Psoas muscle (tissue), 8 donors: Measurements from ENCODE around the gene OR56A4. TPM values are rescaled to one million over a fixed set of nuclear protein-coding genes. Genes with fewer than 3 reads are reported as not detected.

Experiments used
- ATAC-seq, 4 donors: fragments of 200-7000 bp; cut with Tn5 transposase; one replicate each; pipeline ENCODE4 v1.9.1; 2020; ENCODE audit warnings: moderate library complexity in 3 of 4, mild to moderate bottlenecking in 2 of 4
- DNase-seq, 2 donors: peaks; one replicate each; pipeline ENCODE4 v3.0.0-alpha.2; 2020
- H3K27ac ChIP-seq: fragments of 200-600 bp; one replicate; pipeline ENCODE4 v1.8.0; 2022
- H3K27me3 ChIP-seq, 3 donors: fragments of 200-600 bp in 1 of 3; one replicate each; pipeline versions ENCODE4 v1.6.1 to v1.8.0; 2013 to 2022; ENCODE audit warnings: low read length in 2 of 3, mild to moderate bottlenecking in 2 of 3, moderate library complexity in 1 of 3; ENCODE audit not compliant: insufficient read depth in 3 of 3
- H3K36me3 ChIP-seq, 2 donors: fragments of 200-600 bp in 1 of 2; one replicate each; pipeline versions ENCODE4 v1.6.1 to v1.8.0; 2013 to 2022; ENCODE audit warnings: low read depth in 1 of 2, mild to moderate bottlenecking in 1 of 2, moderate library complexity in 1 of 2; ENCODE audit not compliant: insufficient read depth in 1 of 2
- H3K4me1 ChIP-seq: fragments of 200-600 bp; one replicate; pipeline ENCODE4 v1.8.0; 2022
- H3K4me3 ChIP-seq: fragments of 200-600 bp; one replicate; pipeline ENCODE4 v1.8.0; 2022; ENCODE audit warnings: mild to moderate bottlenecking
- H3K9me3 ChIP-seq: fragments of 200-600 bp; one replicate; pipeline ENCODE4 v1.8.0; 2022
- CTCF ChIP-seq: fragments of 200-600 bp; IDR thresholded peaks from one replicate; pipeline ENCODE4 v1.8.0; 2022; ENCODE audit warnings: antibody characterized with exemption
- WGBS, 3 donors: extraction: QIAGEN DNeasy Blood & Tissue Kit; methylation state at CpG; one replicate each; pipeline versions ENCODE4 v1.1.6 to v1.1.7; 2013; 5-methylcytosine and 5-hydroxymethylcytosine counted together
- intact Hi-C, 2 donors: fragments of 100-400 bp; cut with DNase I; formaldehyde crosslinking; loops; one replicate each; pipeline versions ENCODE4 v1.11.0 to v1.14.2; 2022
- polyA plus RNA-seq, 3 donors: library from polyadenylated mRNA; stranded (reverse); fragments of 200-250 nt; gene quantifications; one replicate each; pipeline ENCODE4 v1.2.3, GENCODE V29; 2013
- total RNA-seq, 4 donors: library from RNA; stranded (reverse); fragmentation: NEBNext Ultra II Directional in 2 of 4; extraction: Animal tissue kit (Norgen Biotek cat#: 25700) in 2 of 4; gene quantifications; one replicate each; pipeline versions ENCODE4 v1.2.1 to v1.2.4, GENCODE V29; 2021 to 2023
- donor health status: healthy with polysubstance abuse.
- donor health status: DM: no; HTN: no; CAD: no; lungs with moderate emphysema.
- donor health status: Bipolar disorder and iron deficiency.
- donor health status: healthy.
- donor health status: DM: yes; HTN: yes; CAD: no.
- donor health status: DM: no; HTN: no; CAD: no.
- donor health status: DM: no; HTN: no; CAD: no.
- donor health status: DM: yes; HTN: yes; CAD: no.

The OR56A4 gene
- total and polyA plus RNA-seq, 7 donors: not detected

- peaks cover 0 to 20% (median 0%) of the 10 kb centered on the region in 3 donors for H3K27me3 ChIP-seq
- H3K4me1 ChIP-seq: no peaks in the 10 kb centered on the region
- no peak within 1 kb of the TSS for H3K4me3 ChIP-seq
- no peaks in the 10 kb centered on the region for H3K9me3 ChIP-seq
- no peak for TF ChIP-seq CTCF
- H3K36me3 ChIP-seq: no peaks in the 10 kb centered on the region
- DNase-seq (no peak), ATAC-seq (no peak)
- intact Hi-C loops: no loop called here
- WGBS, 3 donors: 83 to 97% (median 84%) methylated on average over 1 of the region's 1 CpG
- H3K27ac ChIP-seq: no peak within 1 kb of the TSS
Measured at GRCh38 chr11:6030708-6031405, 24.1 kb upstream of the OR56A4 start, which contains the start of gene OR56A1. TSS of gene OR56A1 (minus strand) at chr11:6030758. CDS start at chr11:6027692, 3,066 bp downstream.

GRCh38 chr11:6027501-6027900 lies 20.8 kb upstream of the OR56A4 start:
- DNase-seq: no peak
- TF ChIP-seq CTCF: no peak
- Histone ChIP-seq H3K36me3 (no peaks in the 10 kb centered on the region), H3K27ac (no peak overlapping the region), H3K4me1 (no peaks in the 10 kb centered on the region), H3K4me3 (no peak overlapping the region), H3K27me3 (peaks cover 0 to 13% (median 0%) of the 10 kb centered on the region in 3 donors), H3K9me3 (no peaks in the 10 kb centered on the region)
- 68 to 82% (median 77%) methylated on average over 1 of the region's 1 CpG for WGBS, 3 donors
- ATAC-seq: no peak
- intact Hi-C loops: no loop called here

GRCh38 chr11:6025056-6025455 lies 18.3 kb upstream of the OR56A4 start:
- 68 to 78% (median 73%) methylated on average over 2 of the region's 2 CpGs for WGBS, 3 donors
- no peaks in the 10 kb centered on the region for H3K36me3 ChIP-seq
- peaks cover 0 to 4% (median 0%) of the 10 kb centered on the region in 3 donors for H3K27me3 ChIP-seq
- no peak overlapping the region for H3K4me3 ChIP-seq
- ATAC-seq (no peak), DNase-seq (no peak)
- no peaks in the 10 kb centered on the region for H3K4me1 ChIP-seq
- intact Hi-C loops: loop anchor here in 1 of 2 donors (2.0 kb wide), 1 partner anchor 290 kb away; no protein-coding TSS in a partner anchor
- H3K27ac ChIP-seq: no peak overlapping the region
- H3K9me3 ChIP-seq: no peaks in the 10 kb centered on the region
- TF ChIP-seq CTCF: no peak

- intact Hi-C loops: loop anchor here (5.0 kb wide), 1 partner anchor 329 kb away; no protein-coding TSS in a partner anchor
Measured at GRCh38 chr11:6022956-6023355, 16.2 kb upstream of the OR56A4 start.

More at GRCh38 chr11:6022956-6023355, 16.2 kb upstream of the OR56A4 start:
- 1 to 5% (median 5%) methylated on average over 4 of the region's 4 CpGs for WGBS, 3 donors
- no peaks in the 10 kb centered on the region for H3K36me3 ChIP-seq
- no peaks in the 10 kb centered on the region for H3K9me3 ChIP-seq
- peak in 2 of 4 donors; percentile 39 to 56 for ATAC-seq
- H3K4me3 ChIP-seq: no peak overlapping the region
- TF ChIP-seq CTCF: peak; percentile 46
- H3K4me1 ChIP-seq: no peaks in the 10 kb centered on the region
- no peak overlapping the region for H3K27ac ChIP-seq
- H3K27me3 ChIP-seq: no peaks in the 10 kb centered on the region
- DNase-seq: no peak
